Measurements from ENCODE around the gene GOLT1A. TPM values are rescaled to one million over a fixed set of nuclear protein-coding genes. Genes with fewer than 3 reads are reported as not detected.

GOLT1A gene
- total RNA-seq, 6 experiments from 2014 or later, result not detected

DNA sequence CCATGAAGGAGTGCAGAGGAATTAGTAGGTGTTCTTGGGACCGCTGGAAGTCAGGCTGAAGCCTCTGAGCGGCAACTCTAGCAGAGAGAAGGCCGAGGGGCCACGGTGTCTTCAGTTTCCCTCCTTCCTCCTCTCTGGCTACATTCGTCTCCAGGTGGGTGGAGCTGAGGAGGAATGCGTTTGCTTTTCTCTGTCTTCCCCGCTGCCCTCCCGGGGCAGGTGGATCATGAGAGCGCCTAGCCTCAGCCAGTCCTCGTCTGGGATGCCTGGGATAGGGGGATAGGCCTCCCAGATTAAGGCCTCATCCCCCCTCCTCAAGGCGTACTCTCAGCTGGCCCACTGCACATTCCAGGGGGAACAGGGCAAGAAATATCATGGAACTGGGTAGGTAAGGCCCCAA is 7.5 kb upstream of the GOLT1A start:
- TF ChIP-seq, protein P1, sequence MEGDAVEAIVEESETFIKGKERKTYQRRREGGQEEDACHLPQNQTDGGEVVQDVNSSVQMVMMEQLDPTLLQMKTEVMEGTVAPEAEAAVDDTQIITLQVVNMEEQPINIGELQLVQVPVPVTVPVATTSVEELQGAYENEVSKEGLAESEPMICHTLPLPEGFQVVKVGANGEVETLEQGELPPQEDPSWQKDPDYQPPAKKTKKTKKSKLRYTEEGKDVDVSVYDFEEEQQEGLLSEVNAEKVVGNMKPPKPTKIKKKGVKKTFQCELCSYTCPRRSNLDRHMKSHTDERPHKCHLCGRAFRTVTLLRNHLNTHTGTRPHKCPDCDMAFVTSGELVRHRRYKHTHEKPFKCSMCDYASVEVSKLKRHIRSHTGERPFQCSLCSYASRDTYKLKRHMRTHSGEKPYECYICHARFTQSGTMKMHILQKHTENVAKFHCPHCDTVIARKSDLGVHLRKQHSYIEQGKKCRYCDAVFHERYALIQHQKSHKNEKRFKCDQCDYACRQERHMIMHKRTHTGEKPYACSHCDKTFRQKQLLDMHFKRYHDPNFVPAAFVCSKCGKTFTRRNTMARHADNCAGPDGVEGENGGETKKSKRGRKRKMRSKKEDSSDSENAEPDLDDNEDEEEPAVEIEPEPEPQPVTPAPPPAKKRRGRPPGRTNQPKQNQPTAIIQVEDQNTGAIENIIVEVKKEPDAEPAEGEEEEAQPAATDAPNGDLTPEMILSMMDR (IDR thresholded peaks at IDR 0.05), result no peak
- peaks cover 14% of the 10 kb centered on the region; the same call in 1 of the 2 replicates for H3K27me3 Mint-ChIP-seq (ENCODE audit: insufficient read depth)
- H3K36me3 Mint-ChIP-seq (ENCODE audit: low read depth), result no peaks in the 10 kb centered on the region
- DNase-seq, result no peak
- H3K4me3 Mint-ChIP-seq, result no peak overlapping the region
- H3K4me1 Mint-ChIP-seq (ENCODE audit: low read depth), result no peaks in the 10 kb centered on the region
- no peaks in the 10 kb centered on the region for H3K9me3 Mint-ChIP-seq
- no peak overlapping the region for H3K27ac Mint-ChIP-seq

DNA sequence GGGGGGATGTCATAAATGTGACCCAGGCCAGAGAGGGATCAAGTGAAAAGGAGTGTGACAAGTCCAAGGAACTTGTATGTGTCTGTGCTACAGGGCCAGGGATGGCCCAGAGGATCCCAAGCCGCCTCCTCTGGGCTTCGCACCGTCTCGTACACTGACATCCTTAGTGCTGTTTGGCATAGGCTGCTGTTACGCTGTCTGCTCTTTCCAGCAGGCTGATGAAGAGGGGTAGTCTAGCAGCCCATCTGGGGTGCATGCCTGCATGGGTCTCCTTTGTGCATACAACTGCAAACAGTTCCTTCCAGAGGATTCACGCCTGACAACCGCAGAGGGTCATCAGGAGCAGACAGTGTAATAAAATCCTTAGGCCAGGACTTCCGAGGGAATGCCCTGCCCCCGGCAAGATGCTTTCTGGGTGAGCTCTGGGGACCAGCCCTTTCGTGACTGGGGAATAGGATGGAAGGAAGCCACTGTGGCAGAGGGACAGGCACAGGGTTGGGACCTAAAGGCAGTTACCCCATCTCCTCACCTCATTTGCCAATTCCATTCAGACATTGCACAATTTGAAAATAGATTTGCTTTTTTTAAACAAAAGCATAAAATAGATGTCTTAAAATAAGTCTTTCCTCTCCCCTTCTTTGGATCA is 6.3 kb upstream of the GOLT1A start:
- H3K4me1 Mint-ChIP-seq (ENCODE audit: low read depth), result no peaks in the 10 kb centered on the region
- TF ChIP-seq, protein P1 (IDR thresholded peaks at IDR 0.05), result no peak
- H3K9me3 Mint-ChIP-seq, result no peaks in the 10 kb centered on the region
- peaks cover 14% of the 10 kb centered on the region; the same call in 1 of the 2 replicates for H3K27me3 Mint-ChIP-seq (ENCODE audit: insufficient read depth)
- no peaks in the 10 kb centered on the region for H3K36me3 Mint-ChIP-seq (ENCODE audit: low read depth)
- H3K27ac Mint-ChIP-seq, result no peak overlapping the region
- DNase-seq, result no peak
- H3K4me3 Mint-ChIP-seq, result no peak overlapping the region

DNA sequence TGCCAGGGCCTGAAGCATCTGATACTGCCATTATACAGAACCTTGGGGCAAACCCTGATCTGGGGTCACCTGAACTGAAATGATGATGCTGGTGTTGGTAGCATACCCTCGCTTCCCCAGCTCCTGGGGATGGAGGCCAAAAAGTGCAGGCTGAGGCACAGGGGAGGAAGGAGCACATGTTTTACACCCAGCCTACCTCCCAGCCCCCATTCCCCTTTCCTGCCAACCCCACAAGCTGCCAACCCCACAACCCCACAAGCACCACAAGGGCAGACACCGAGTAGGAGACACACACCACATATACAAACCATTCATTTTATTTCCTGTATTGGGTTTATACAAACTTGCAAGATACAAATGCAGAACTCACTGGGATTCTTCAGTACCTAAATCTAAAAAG is 4.8 kb upstream of the GOLT1A start:
- Mint-ChIP-seq H3K4me3 (no peak overlapping the region), H3K9me3 (no peaks in the 10 kb centered on the region), H3K27me3 (ENCODE audit: insufficient read depth) (peaks cover 10% of the 10 kb centered on the region; the same call in 1 of the 2 replicates), H3K27ac (no peak overlapping the region), H3K4me1 (ENCODE audit: low read depth) (peaks cover 6% of the 10 kb centered on the region), H3K36me3 (ENCODE audit: low read depth) (no peaks in the 10 kb centered on the region)
- TF ChIP-seq, protein P1 (IDR thresholded peaks at IDR 0.05), result no peak
- DNase-seq, result no peak

- no peaks in the 10 kb centered on the region for H3K9me3 Mint-ChIP-seq
- H3K27ac Mint-ChIP-seq, result no peak overlapping the region
- TF ChIP-seq, protein P1 (IDR thresholded peaks at IDR 0.05), result no peak
- H3K36me3 Mint-ChIP-seq (ENCODE audit: low read depth), result no peaks in the 10 kb centered on the region
- H3K4me3 Mint-ChIP-seq, result no peak overlapping the region
- no peak for DNase-seq
- peaks cover 10% of the 10 kb centered on the region; the same call in 1 of the 2 replicates for H3K27me3 Mint-ChIP-seq (ENCODE audit: insufficient read depth)
- H3K4me1 Mint-ChIP-seq (ENCODE audit: low read depth), result peaks cover 6% of the 10 kb centered on the region
Measured at GRCh38 chr1:204217648-204218000, 3.8 kb upstream of the GOLT1A start.

DNA sequence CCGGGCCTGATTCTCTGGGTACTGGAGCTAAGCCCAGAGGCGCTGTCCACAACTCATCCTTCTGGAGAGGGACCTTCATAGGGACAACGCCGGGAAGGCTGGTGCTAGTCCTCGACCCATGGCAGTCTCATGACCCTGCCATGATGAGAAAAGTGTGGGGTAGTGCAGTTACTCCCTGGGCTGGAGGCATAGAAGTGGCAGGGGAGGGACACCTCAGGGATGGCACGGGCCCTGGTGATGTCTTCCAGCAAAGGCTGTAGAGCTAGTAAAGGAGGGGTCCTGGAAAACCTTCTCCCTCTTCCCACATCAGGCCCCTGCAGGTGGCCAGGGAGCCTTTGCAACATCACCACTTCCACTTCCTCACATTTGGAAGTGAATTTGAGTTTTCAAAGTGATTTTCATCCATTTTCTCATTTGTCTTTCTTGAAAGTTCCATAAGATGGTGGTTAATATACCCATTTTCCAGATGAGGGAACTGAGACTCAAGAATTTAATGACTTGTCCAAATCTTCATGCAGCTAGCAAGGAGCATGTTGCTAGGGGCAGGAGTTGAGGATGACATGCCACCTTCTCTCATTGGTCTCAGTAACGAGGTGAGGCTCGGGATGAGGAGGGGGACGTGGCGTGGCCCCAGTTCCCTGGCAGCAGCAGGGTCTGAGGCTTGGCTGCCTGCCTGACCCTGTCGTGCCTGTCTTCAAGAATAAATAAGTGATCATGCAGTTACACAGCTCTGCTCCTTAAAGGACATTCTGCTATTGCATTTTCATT is 3.3 kb upstream of the GOLT1A start:
- H3K27me3 Mint-ChIP-seq (ENCODE audit: insufficient read depth), result peaks cover 9% of the 10 kb centered on the region; the same call in 1 of the 2 replicates
- H3K4me3 Mint-ChIP-seq, result no peak overlapping the region
- DNase-seq, result no peak
- TF ChIP-seq, protein P1 (IDR thresholded peaks at IDR 0.05), result no peak
- H3K27ac Mint-ChIP-seq, result no peak overlapping the region
- no peaks in the 10 kb centered on the region for H3K36me3 Mint-ChIP-seq (ENCODE audit: low read depth)
- H3K4me1 Mint-ChIP-seq (ENCODE audit: low read depth), result peaks cover 6% of the 10 kb centered on the region
- H3K9me3 Mint-ChIP-seq, result no peaks in the 10 kb centered on the region
